BLaER1 (cell line): ENCODE measurements around the gene CMTM5.

ENCODE experiments used
- H3K27ac ChIP-seq: shearing (Covaris generic); formaldehyde crosslinking; 2 replicates; pipeline ENCODE4 v1.8.1; 2022
- H3K27me3 ChIP-seq: shearing (Covaris generic); formaldehyde crosslinking; 2 replicates; pipeline ENCODE4 v1.8.1; 2022
- H3K36me3 ChIP-seq: shearing (Covaris generic); formaldehyde crosslinking; 2 replicates; pipeline ENCODE4 v1.8.1; 2022
- H3K4me1 ChIP-seq: shearing (Covaris generic); formaldehyde crosslinking; 2 replicates; pipeline ENCODE4 v1.8.1; 2022
- H3K4me2 ChIP-seq: shearing (Covaris generic); formaldehyde crosslinking; 2 replicates; pipeline ENCODE4 v1.8.1; 2022
- H3K4me3 ChIP-seq: shearing (Covaris generic); formaldehyde crosslinking; 2 replicates; pipeline ENCODE4 v1.8.1; 2022
- H3K9ac ChIP-seq: shearing (Covaris generic); formaldehyde crosslinking; 2 replicates; pipeline ENCODE4 v1.8.1; 2022
- H3K9me3 ChIP-seq: shearing (Covaris generic); formaldehyde crosslinking; 2 replicates; pipeline ENCODE4 v1.8.1; 2022
- H4K20me1 ChIP-seq: shearing (Covaris generic); formaldehyde crosslinking; 2 replicates; pipeline ENCODE4 v1.8.1; 2022
- Cebpa-rat ChIP-seq: shearing (Covaris generic); IDR thresholded peaks from 2 replicates; pipeline ENCODE4 v1.8.1; 2022

Gene CMTM5

DNA sequence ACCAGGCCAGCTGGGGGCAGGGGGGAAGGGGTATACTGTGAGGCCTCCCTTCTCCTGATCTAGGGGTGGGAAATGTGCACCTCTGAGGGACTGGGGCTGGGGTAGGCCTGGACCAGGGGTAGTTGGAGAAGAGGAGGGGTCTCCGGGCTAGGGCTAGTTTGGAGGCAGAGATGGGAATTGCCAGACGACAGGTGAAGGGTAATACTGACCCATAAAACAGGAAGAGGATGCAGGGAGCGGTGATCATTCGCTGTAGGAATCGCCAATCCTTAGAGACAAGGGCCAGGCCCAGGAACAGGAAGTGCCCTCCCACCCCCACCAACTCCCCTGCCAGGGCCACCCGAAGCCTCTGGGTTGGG is 28.6 kb upstream of the CMTM5 start:
- no peak for TF ChIP-seq Cebpa-rat
- Histone ChIP-seq H3K27me3 (no peaks in the 10 kb centered on the region), H3K9ac (no peak overlapping the region)

DNA sequence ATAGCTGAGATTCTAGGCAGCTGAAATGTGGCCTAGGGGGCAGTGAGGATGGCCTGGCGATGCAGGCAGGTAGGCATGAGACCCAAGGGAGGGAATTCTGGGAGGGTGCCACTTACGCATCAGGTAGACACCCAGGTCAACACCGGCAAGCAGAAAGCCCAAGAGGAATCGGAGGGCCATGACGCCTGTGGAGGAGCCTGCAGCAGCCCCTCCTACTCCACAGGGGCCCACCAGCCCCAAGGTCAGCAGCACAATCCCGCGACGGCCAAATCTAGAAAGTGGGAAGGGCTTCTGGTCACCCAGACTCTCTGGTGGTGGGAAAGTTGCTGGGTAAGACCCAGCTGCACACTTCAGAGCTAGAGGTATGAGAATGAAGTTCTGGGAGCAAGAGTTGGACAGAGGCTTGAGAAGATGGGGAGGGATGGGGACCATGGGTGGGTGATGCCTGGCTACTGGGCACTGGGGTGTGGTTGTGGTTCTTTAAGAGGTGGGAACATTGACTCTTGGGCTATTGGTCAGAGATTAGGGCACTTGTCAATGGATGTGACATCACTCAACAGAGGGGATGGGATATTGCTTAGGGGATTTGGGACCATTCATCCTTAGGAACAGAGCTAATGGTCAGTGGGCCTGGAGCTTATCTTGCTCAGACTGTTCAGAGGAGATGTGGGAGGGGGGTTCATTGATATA is 27.5 kb upstream of the CMTM5 start:
- Histone ChIP-seq H3K27ac (no peak overlapping the region), H3K4me2 (no peak overlapping the region), H3K4me1 (no peaks in the 10 kb centered on the region), H3K9me3 (peaks cover 9% of the 10 kb centered on the region), H3K27me3 (no peaks in the 10 kb centered on the region), H3K36me3 (no peaks in the 10 kb centered on the region), H3K9ac (no peak overlapping the region), H3K4me3 (no peak overlapping the region), H4K20me1 (no peaks in the 10 kb centered on the region)
- TF ChIP-seq Cebpa-rat: no peak

More for the DNA sequence above, 28.6 kb upstream of the CMTM5 start:
- no peak overlapping the region for H3K4me2 ChIP-seq
- no peaks in the 10 kb centered on the region for H3K36me3 ChIP-seq
- no peaks in the 10 kb centered on the region for H3K4me1 ChIP-seq
- H3K27ac ChIP-seq: no peak overlapping the region
- no peaks in the 10 kb centered on the region for H4K20me1 ChIP-seq
- H3K9me3 ChIP-seq: peaks cover 9% of the 10 kb centered on the region
- no peak overlapping the region for H3K4me3 ChIP-seq

DNA sequence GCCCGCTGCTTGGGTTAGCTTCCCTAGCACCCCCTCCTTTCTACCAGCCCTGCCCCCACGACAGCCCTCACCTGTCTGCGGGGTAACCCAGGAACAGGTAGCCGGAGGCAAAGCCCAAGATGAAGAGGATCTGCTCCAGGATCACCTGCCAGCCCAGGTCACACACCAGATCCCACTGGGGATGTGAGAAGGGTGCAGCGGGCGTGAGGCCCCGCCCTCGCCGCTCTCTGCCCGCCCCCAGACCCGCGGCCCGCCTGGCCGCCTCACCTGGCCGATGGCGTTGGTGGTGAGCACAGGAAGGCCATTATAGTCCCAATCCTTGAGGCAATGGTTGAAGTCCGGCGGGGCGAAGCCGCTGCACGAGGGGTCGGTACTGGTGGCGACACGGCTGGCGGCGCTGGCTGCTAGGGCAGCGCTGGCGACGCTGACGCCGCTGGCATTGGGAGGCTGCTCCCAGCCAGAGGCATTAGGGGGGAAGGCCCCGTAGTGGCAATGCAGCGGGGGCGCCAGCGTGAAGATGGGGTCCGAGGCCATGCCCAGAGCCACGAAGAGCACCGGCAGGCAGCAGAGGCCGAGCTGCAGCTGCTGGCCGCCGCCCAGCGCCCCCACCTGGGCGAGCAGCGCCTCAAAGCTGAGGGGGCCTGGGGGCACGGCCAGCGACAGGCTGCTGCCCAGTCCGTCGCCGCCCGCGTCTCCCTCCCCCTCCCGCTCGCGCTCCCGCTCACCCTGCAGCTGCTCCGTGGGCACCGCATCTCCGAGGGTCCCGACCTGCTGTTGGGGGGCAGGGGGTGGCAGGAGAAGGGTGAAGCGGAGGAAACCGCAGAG is 25.0 kb upstream of the CMTM5 start:
- H3K27ac ChIP-seq: no peak overlapping the region
- no peaks in the 10 kb centered on the region for H3K4me1 ChIP-seq
- TF ChIP-seq Cebpa-rat: no peak
- no peak overlapping the region for H3K9ac ChIP-seq
- no peaks in the 10 kb centered on the region for H3K36me3 ChIP-seq
- H3K9me3 ChIP-seq: peaks cover 9% of the 10 kb centered on the region
- no peak overlapping the region for H3K4me3 ChIP-seq
- H3K4me2 ChIP-seq: no peak overlapping the region
- H3K27me3 ChIP-seq: no peaks in the 10 kb centered on the region
- H4K20me1 ChIP-seq: no peaks in the 10 kb centered on the region

DNA sequence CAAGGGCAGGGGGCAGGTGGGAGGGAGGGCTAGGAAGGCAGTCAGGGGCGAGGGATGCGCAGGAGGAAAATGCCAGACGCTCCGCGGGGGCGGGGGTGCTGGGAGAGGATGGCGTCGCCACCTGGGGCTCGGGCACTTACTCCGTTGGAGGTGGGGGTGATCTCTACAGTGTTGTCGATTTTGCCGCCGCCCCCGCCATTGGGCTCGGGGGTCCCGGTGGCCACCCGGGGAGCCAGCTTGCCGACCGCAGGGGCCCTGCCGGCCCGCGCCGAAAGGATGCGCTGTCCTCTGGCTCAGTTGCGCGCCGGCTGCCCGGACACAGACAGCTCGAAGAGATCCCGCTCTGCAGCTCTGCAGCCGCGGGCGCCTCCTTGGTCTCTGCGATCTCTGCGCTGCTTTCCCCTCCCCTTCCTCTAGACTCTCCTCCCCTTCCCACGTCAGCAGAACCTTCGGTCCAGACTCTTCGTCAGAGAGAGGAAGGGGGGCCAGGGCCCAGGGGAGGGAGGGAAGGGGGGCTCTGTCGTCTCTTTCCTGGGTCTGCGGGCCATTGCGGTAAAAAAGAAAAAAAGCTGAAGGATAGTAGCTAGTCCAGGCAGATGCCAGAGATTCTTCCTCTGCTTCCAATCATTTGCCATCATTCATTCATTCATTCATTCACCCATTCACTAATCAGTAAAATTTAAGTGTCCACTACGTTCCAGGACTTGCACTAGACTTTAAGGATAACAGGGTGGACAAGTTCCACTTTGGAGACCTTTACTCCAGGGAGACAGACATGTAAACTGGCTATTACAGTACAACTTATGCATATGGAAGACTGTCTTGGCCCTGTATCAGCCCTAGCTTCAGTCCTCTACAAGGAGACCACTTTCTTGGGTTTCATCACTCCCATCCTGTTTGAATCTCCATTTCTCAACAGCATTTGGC is 24.1 kb upstream of the CMTM5 start, which contains the start of gene SLC22A17:
SLC22A17 (minus strand) TSS at position 382 of the 927 bp plus-strand sequence.
- Histone ChIP-seq H3K9me3 (peaks cover 9% of the 10 kb centered on the region), H3K36me3 (no peaks in the 10 kb centered on the region), H3K4me2 (no peak within 1 kb of the TSS), H3K4me1 (no peaks in the 10 kb centered on the region), H3K27me3 (no peaks in the 10 kb centered on the region), H3K27ac (no peak within 1 kb of the TSS), H3K4me3 (no peak within 1 kb of the TSS), H4K20me1 (no peaks in the 10 kb centered on the region), H3K9ac (no peak within 1 kb of the TSS)
- TF ChIP-seq Cebpa-rat: no peak

GRCh38 chr14:23353433-23353780 is 23.4 kb upstream of the CMTM5 start:
- TF ChIP-seq Cebpa-rat: no peak
- Histone ChIP-seq H3K4me2 (no peak overlapping the region), H3K36me3 (no peaks in the 10 kb centered on the region)

DNA sequence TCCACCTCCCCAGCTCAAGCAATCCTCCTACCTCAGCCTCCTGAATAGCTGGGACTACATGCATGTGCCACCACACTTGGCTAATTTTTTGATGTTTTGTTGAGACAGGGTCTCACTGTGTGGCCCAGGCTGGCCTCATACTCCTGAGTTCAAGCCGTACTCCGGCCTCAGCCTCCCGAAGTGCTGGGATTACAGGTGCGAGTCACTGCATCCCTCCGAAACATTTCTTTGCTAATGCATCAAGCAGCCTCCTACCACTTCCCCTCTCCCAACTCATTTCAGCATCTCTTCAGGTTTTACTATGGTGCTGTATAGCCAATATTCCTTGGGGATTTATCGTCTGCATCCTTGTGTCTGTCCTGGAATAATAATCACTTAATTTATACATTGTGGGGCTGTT is 21.9 kb upstream of the CMTM5 start:
- Histone ChIP-seq H3K4me2 (no peak overlapping the region), H3K27me3 (no peaks in the 10 kb centered on the region)
- TF ChIP-seq Cebpa-rat: no peak

More at GRCh38 chr14:23353433-23353780, 23.4 kb upstream of the CMTM5 start:
- Histone ChIP-seq H3K4me3 (no peak overlapping the region), H3K9me3 (peaks cover 9% of the 10 kb centered on the region), H3K27me3 (no peaks in the 10 kb centered on the region), H3K4me1 (no peaks in the 10 kb centered on the region), H3K9ac (no peak overlapping the region), H4K20me1 (no peaks in the 10 kb centered on the region), H3K27ac (no peak overlapping the region)

DNA sequence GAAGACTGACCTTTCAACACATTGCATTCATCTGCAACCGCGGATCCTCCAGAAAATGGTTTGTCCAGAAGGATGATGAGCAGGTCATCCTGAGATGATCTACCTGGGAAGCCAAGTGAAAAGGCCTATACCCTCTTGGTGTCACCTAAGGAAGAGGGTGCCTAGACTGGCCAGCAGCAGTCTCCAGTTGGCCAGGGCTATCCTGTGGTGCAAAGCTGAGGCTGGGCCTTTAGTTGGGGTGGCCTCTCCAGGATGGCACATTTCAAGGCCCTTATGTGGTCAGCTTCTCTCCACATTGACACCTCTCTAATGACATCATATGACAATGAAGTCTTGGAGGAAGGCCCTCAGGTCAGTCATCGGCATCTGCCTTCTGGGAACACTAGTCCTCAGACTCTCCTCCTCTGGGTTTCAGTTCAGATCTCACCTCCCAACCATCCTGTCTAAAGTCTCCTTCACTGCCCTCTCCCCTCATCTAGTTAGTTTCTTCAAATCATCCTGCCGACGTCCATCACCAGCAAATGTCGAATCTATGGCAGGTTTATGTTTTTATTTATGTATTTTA is 20.9 kb upstream of the CMTM5 start:
- Histone ChIP-seq H3K9me3 (peaks cover 9% of the 10 kb centered on the region), H3K4me1 (no peaks in the 10 kb centered on the region), H3K27ac (no peak overlapping the region), H3K27me3 (no peaks in the 10 kb centered on the region), H3K4me2 (no peak overlapping the region), H3K4me3 (no peak overlapping the region), H4K20me1 (no peaks in the 10 kb centered on the region), H3K9ac (no peak overlapping the region), H3K36me3 (no peaks in the 10 kb centered on the region)
- no peak for TF ChIP-seq Cebpa-rat

More for the DNA sequence above, 21.9 kb upstream of the CMTM5 start:
- H3K4me3 ChIP-seq: no peak overlapping the region
- H3K27ac ChIP-seq: no peak overlapping the region
- no peaks in the 10 kb centered on the region for H4K20me1 ChIP-seq
- peaks cover 9% of the 10 kb centered on the region for H3K9me3 ChIP-seq
- no peaks in the 10 kb centered on the region for H3K4me1 ChIP-seq
- no peak overlapping the region for H3K9ac ChIP-seq
- H3K36me3 ChIP-seq: no peaks in the 10 kb centered on the region

- Histone ChIP-seq H3K9ac (no peak overlapping the region), H3K4me3 (no peak overlapping the region), H3K9me3 (peaks cover 8% of the 10 kb centered on the region), H4K20me1 (no peaks in the 10 kb centered on the region), H3K4me1 (no peaks in the 10 kb centered on the region), H3K27ac (no peak overlapping the region), H3K4me2 (no peak overlapping the region), H3K36me3 (no peaks in the 10 kb centered on the region), H3K27me3 (no peaks in the 10 kb centered on the region)
- TF ChIP-seq Cebpa-rat: no peak
These were observed 20.2 kb upstream of the CMTM5 start for GRCh38 chr14:23356662-23357061.

DNA sequence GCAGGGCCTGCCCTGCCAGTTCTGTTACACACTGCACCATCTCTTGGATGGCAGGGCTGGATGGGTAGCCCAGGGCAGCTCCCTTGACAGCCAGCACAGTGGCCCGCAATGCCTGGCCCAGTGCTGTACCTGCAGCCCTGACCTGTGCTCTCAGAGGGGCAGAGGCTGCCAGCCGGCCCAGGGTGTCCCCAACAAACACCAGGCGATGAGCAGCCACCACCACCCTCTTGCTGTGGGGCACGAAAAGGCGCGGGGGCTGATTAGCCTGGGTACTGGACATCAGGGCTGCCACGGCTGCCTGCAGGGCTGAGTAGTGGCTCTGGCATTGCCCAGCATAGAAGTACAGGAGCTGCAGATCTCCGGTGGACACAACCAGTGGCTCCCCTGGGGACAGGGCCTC is 19.6 kb upstream of the CMTM5 start:
- Histone ChIP-seq H3K4me2 (no peak overlapping the region), H4K20me1 (no peaks in the 10 kb centered on the region), H3K4me3 (no peak overlapping the region), H3K4me1 (0 out of 2 replicates have a peak, but pooled peaks cover 2% of the 10 kb centered on the region), H3K9me3 (peaks cover 2% of the 10 kb centered on the region), H3K9ac (no peak overlapping the region), H3K27ac (no peak overlapping the region), H3K27me3 (no peaks in the 10 kb centered on the region), H3K36me3 (no peaks in the 10 kb centered on the region)
- TF ChIP-seq Cebpa-rat: no peak
